SK-N-SH (cell line): ENCODE data around the gene TCL1B.

Experiments used
- CTCF ChIP-seq: fragments of 200-600 bp; sonication (generic); IDR thresholded peaks from 2 replicates; pipeline ENCODE4 v1.6.1; 2017; ENCODE audit warnings: antibody characterized with exemption, mild to moderate bottlenecking, moderate library complexity
- POLR2AphosphoS5 ChIP-seq: IDR thresholded peaks from 2 replicates; pipeline ENCODE4 v1.6.1; 2012; ENCODE audit warnings: low read depth, low read length
- RCOR1 ChIP-seq: fragments of 150-350 bp; IDR thresholded peaks from 2 replicates; pipeline ENCODE4 v1.6.1; 2017; ENCODE audit warnings: antibody characterized with exemption, low read length
- SMC3 ChIP-seq: IDR thresholded peaks from 2 replicates; pipeline ENCODE4 v1.6.1; 2012; ENCODE audit warnings: low read depth, low read length, improper control_type of control experiment
- YY1 ChIP-seq: IDR thresholded peaks from 2 replicates; pipeline ENCODE4 v1.4.0; 2012; ENCODE audit warnings: low read depth, mild to moderate bottlenecking

GRCh38 chr14:95662376-95663186 lies 23.6 kb upstream of the TCL1B start:
- TF ChIP-seq CTCF = no peak
- no peak for TF ChIP-seq RCOR1
- TF ChIP-seq POLR2AphosphoS5 = no peak
- TF ChIP-seq SMC3 = no peak
- TF ChIP-seq YY1 = no peak
